ENCODE data around the gene SYNPO2L. TPM values are rescaled to one million over a fixed set of nuclear protein-coding genes. Genes with fewer than 3 reads are reported as not detected.

Gene SYNPO2L
- total RNA-seq, 1 donor from 2014 or later, result not detected

- DNase-seq, result no peak
- no peak overlapping the region for H3K27ac Mint-ChIP-seq
- ATAC-seq (ENCODE audit: low read depth), result no peak
- H3K36me3 Mint-ChIP-seq (ENCODE audit: low read depth), result no peaks in the 10 kb centered on the region
- ChIA-PET POLR2A (no interaction called here), CTCF (no interaction called here)
- no peaks in the 10 kb centered on the region for H3K4me1 Mint-ChIP-seq
- H3K9me3 Mint-ChIP-seq, result no peaks in the 10 kb centered on the region
- no peak for TF ChIP-seq CTCF (IDR thresholded peaks at IDR 0.05)
- H3K27me3 Mint-ChIP-seq, result no peaks in the 10 kb centered on the region
- no peak overlapping the region for H3K4me3 Mint-ChIP-seq
- intact Hi-C loops (cut with micrococcal nuclease), result no loop called here
Observed at GRCh38 chr10:73635781-73636180, 20.0 kb downstream of the SYNPO2L start.

- ATAC-seq (ENCODE audit: low read depth), result no peak
- ChIA-PET POLR2A (no interaction called here), CTCF (interaction anchor here (1.4 kb wide), 1 partner anchor 10 kb away, joined by 4 read pairs; no protein-coding TSS in a partner anchor)
- Mint-ChIP-seq H3K4me3 (no peak overlapping the region), H3K4me1 (no peaks in the 10 kb centered on the region), H3K27ac (no peak overlapping the region), H3K9me3 (no peaks in the 10 kb centered on the region), H3K27me3 (no peaks in the 10 kb centered on the region), H3K36me3 (ENCODE audit: low read depth) (no peaks in the 10 kb centered on the region)
- intact Hi-C loops (cut with micrococcal nuclease), result no loop called here
- no peak for TF ChIP-seq CTCF (IDR thresholded peaks at IDR 0.05)
- no peak for DNase-seq
Observed at GRCh38 chr10:73634421-73634820, 21.4 kb downstream of the SYNPO2L start.

- intact Hi-C loops (cut with micrococcal nuclease), result loop anchor here (5.0 to 10.0 kb wide), 4 partner anchors 113 to 1198 kb away; partner anchors contain the start of genes ECD, FAM149B1, KAT6B and NDST2
- Mint-ChIP-seq H3K36me3 (ENCODE audit: low read depth) (peaks cover 12% of the 10 kb centered on the region), H3K4me3 (no peak overlapping the region), H3K27me3 (no peaks in the 10 kb centered on the region), H3K4me1 (peaks cover 24% of the 10 kb centered on the region), H3K9me3 (no peaks in the 10 kb centered on the region), H3K27ac (no peak overlapping the region)
- ChIA-PET CTCF (interaction anchor here (1.0 kb wide), 1 partner anchor 14 kb away, joined by 4 read pairs; no protein-coding TSS in a partner anchor), POLR2A (interaction anchor here (0.7 kb wide), 1 partner anchor 87 kb away, joined by 3 read pairs; no protein-coding TSS in a partner anchor)
- TF ChIP-seq CTCF (IDR thresholded peaks at IDR 0.05), result no peak
- no peak for ATAC-seq (ENCODE audit: low read depth)
- DNase-seq, result no peak
Observed at GRCh38 chr10:73629165-73629564, 26.7 kb downstream of the SYNPO2L start.

- H3K27me3 Mint-ChIP-seq, result no peaks in the 10 kb centered on the region
- peaks cover 24% of the 10 kb centered on the region for H3K4me1 Mint-ChIP-seq
Observed at GRCh38 chr10:73628405-73628804, 27.4 kb downstream of the SYNPO2L start.

More at GRCh38 chr10:73628405-73628804, 27.4 kb downstream of the SYNPO2L start:
- Mint-ChIP-seq H3K4me3 (no peak overlapping the region), H3K36me3 (ENCODE audit: low read depth) (peaks cover 12% of the 10 kb centered on the region), H3K27ac (no peak overlapping the region), H3K9me3 (no peaks in the 10 kb centered on the region)
- CTCF ChIA-PET, result interaction anchor here (1.0 kb wide), 1 partner anchor 15 kb away, joined by 4 read pairs; no protein-coding TSS in a partner anchor
- no peak for DNase-seq
- POLR2A ChIA-PET, result interaction anchor here (0.7 to 0.9 kb wide), 2 partner anchors 10 to 31 kb away, joined by 5 to 7 read pairs; no protein-coding TSS in a partner anchor
- intact Hi-C loops (cut with micrococcal nuclease), result loop anchor here (5.0 to 10.0 kb wide), 4 partner anchors 114 to 1199 kb away; partner anchors contain the start of genes ECD, FAM149B1, KAT6B and NDST2
- no peak for TF ChIP-seq CTCF (IDR thresholded peaks at IDR 0.05)
- ATAC-seq (ENCODE audit: low read depth), result no peak
